Nephron progenitor cell (in vitro differentiated cells): ENCODE results near the gene CADM1.

Source experiments
- DNase-seq: peaks from one replicate; pipeline ENCODE4 v3.0.0; 2021
- H3K27ac Mint-ChIP-seq: 2 replicates; pipeline ENCODE4 v1.8.0; 2021; ENCODE audit warnings: mild to moderate bottlenecking, moderate library complexity, mixed read lengths
- H3K27me3 Mint-ChIP-seq: 2 replicates; pipeline ENCODE4 v1.8.0; 2021; ENCODE audit warnings: mild to moderate bottlenecking, low read depth, mixed read lengths; ENCODE audit not compliant: poor library complexity
- H3K36me3 Mint-ChIP-seq: 2 replicates; pipeline ENCODE4 v1.8.0; 2021; ENCODE audit warnings: low read depth, mixed read lengths
- H3K4me1 Mint-ChIP-seq: 2 replicates; pipeline ENCODE4 v1.8.0; 2021; ENCODE audit warnings: mixed read lengths
- H3K4me3 Mint-ChIP-seq: 2 replicates; pipeline ENCODE4 v1.8.0; 2021; ENCODE audit warnings: mild to moderate bottlenecking, moderate library complexity, mixed read lengths
- H3K9me3 Mint-ChIP-seq: 2 replicates; pipeline ENCODE4 v1.8.0; 2021; ENCODE audit warnings: mild to moderate bottlenecking, moderate library complexity, mixed read lengths
- TF ChIP-seq, protein P1 (sequence below): fragments of 200-600 bp; sonication (generic); IDR thresholded peaks from 2 replicates; pipeline ENCODE4 v1.5.0; 2021; ENCODE audit warnings: antibody characterized with exemption

Gene CADM1

DNA sequence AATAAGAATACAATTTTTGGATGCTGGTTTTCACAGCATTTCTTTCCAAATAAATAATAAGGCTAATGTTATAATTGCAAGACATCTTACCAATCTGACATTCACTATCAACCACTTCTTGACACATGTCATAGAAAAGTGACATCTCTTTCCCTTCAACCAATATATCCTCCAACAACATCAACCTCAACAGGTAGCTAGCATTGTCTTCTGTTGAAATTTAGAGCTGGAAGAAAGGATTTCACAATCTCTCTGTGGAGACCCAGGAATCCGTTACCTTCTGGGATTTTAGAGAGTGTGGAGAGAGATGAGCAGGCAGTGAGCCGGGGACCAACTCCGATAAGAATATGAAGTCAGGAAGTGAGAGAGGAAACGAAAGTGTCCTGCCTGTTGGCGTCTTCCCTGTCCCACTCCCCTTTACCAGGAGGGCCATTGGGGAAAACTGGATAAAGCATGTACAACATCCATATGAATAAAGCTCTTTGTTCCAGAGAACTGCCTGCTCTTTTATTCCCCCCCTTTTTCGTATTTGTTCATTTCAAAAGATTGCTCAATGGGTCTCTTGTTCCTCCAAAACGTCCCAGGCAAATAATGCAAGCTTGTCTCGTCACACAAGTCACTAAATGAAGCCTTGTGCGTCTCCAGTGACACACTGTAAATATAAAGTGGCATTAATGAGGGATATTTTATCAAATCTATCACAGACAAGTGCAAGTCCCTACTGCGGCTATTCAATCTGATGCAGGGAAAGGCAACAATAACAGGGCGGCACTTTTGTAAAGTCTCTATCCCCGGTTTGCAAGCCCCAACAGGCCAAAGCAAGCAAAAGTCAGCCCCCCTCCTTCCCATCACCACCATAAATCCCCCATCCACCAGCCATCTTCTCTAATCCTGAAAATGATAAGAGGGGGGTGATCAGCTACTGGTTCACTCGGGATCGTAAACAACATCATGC is 3.4 kb downstream of the CADM1 start:
- no peak for DNase-seq
- TF ChIP-seq, protein P1, sequence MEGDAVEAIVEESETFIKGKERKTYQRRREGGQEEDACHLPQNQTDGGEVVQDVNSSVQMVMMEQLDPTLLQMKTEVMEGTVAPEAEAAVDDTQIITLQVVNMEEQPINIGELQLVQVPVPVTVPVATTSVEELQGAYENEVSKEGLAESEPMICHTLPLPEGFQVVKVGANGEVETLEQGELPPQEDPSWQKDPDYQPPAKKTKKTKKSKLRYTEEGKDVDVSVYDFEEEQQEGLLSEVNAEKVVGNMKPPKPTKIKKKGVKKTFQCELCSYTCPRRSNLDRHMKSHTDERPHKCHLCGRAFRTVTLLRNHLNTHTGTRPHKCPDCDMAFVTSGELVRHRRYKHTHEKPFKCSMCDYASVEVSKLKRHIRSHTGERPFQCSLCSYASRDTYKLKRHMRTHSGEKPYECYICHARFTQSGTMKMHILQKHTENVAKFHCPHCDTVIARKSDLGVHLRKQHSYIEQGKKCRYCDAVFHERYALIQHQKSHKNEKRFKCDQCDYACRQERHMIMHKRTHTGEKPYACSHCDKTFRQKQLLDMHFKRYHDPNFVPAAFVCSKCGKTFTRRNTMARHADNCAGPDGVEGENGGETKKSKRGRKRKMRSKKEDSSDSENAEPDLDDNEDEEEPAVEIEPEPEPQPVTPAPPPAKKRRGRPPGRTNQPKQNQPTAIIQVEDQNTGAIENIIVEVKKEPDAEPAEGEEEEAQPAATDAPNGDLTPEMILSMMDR = no peak
- Mint-ChIP-seq H3K27me3 (no peaks in the 10 kb centered on the region), H3K27ac (no peak overlapping the region), H3K36me3 (peaks cover 26% of the 10 kb centered on the region), H3K9me3 (no peaks in the 10 kb centered on the region), H3K4me1 (peaks cover 13% of the 10 kb centered on the region), H3K4me3 (no peak overlapping the region)

DNA sequence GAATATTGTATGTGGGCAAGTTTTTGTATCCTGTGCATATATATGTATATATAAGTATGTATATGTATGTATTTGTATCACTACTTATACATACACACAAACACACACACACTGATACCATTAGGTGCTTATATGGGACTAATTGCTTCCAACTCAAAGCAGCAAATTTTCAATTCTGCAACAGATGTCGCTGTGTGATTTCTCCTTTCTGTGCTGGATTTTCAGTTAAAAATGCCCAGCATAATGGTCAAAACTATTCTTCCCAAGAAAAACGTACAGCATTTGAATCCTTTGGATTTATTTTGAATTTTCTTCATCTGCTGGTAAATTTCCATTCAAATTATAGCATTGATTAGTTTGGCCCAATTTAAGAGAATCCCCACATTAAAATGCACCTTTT is 4.3 kb downstream of the CADM1 start:
- H3K27ac Mint-ChIP-seq = no peak overlapping the region

DNA sequence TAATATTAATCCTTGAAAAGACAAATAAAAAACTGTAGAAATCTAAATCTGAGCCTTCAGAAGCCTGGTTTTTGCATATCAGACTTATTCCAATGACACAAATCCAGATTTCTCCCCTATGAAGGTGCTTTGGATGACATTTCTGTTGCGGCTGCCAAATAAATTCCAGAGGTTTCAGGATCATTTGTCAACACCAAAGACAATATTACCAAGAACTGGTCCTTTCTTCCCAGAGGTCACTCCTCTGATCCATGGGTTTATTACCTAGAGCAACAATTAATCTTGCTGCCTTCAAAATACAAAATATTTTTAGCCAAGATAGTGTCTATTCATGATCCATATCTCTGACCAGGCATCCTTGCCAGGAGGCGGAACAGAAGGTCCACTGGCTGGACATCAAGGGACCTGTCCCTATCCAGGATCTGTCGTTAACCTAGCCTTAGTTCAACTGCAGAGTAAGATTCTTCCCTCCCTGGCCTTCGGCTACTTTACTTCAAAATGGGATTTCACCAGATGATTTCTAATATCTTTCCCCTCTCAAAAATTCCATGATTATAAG is 4.9 kb downstream of the CADM1 start:
- DNase-seq = no peak
- H3K9me3 Mint-ChIP-seq = no peaks in the 10 kb centered on the region
- H3K27ac Mint-ChIP-seq = no peak overlapping the region
- H3K36me3 Mint-ChIP-seq = peaks cover 41% of the 10 kb centered on the region
- H3K27me3 Mint-ChIP-seq = no peaks in the 10 kb centered on the region
- H3K4me1 Mint-ChIP-seq = no peaks in the 10 kb centered on the region
- H3K4me3 Mint-ChIP-seq = no peak overlapping the region
- TF ChIP-seq, protein P1 = no peak

More for the DNA sequence above, 4.3 kb downstream of the CADM1 start:
- Mint-ChIP-seq H3K4me1 (peaks cover 3% of the 10 kb centered on the region), H3K4me3 (no peak overlapping the region), H3K27me3 (no peaks in the 10 kb centered on the region), H3K9me3 (no peaks in the 10 kb centered on the region), H3K36me3 (peaks cover 35% of the 10 kb centered on the region)
- TF ChIP-seq, protein P1 = no peak
- no peak for DNase-seq

DNA sequence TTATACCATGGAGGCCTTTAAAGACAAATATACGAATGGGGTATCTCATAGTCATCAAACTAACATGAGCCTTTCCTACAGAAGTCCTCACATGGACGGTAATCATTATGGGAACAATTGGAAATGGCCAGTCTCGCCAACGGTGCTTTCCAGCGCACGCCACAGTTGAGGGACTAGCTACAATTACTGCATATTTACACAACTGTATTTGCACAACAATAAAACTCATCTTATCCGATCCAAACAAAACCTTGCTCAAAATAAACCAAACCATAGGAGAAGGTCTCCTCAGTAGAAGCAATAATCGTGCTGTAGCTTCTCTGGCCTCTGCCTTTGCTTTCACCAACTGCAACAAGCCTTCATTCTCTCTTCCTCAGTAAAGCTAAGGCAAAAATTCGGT is 5.9 kb downstream of the CADM1 start:
- Mint-ChIP-seq H3K36me3 (peaks cover 50% of the 10 kb centered on the region), H3K4me1 (no peaks in the 10 kb centered on the region), H3K27ac (peak overlapping the region; percentile 31), H3K9me3 (peaks cover 4% of the 10 kb centered on the region), H3K4me3 (peak overlapping the region; percentile 39), H3K27me3 (no peaks in the 10 kb centered on the region)
- no peak for DNase-seq
- TF ChIP-seq, protein P1 = no peak

DNA sequence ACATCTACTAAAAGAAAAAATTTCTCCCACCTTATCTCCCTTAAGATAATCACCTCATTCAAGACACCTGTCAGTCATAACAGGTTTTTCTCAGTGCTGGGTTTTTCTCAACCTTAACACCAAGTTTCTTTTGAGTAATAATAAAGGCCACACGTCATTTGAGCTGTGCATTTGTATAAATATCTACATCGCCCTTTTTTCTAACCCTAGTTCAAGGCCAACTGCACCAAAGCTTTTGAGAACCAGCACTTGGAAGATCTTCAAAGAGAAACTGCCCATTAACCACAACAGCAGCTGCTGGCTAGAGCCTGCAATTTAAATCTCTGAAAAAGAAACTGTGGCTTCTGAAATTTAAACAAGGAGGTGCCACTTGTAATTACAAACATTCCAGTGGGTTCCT is 6.9 kb downstream of the CADM1 start:
- Mint-ChIP-seq H3K4me3 (no peak overlapping the region), H3K27me3 (no peaks in the 10 kb centered on the region), H3K27ac (no peak overlapping the region), H3K36me3 (peaks cover 61% of the 10 kb centered on the region), H3K4me1 (no peaks in the 10 kb centered on the region), H3K9me3 (peaks cover 4% of the 10 kb centered on the region)
- TF ChIP-seq, protein P1 = no peak
- no peak for DNase-seq
